Middle frontal gyrus (tissue), 1 donor: ENCODE results near the gene SLC30A2.
"Not testable (repeated sequence)": the region's sequence is repeated elsewhere in the genome, so short reads cannot be mapped to it uniquely, and the experiment has no call there.

Experiments
- DNase-seq: peaks from one replicate; pipeline ENCODE4 v3.0.0-alpha.2; 2015; ENCODE audit warnings: low spot score; ENCODE audit errors: extremely low spot score

Gene SLC30A2

GRCh38 chr1:26045722-26046245, at the start of gene SLC30A2:
SLC30A2 (minus strand) TSS chr1:26046118; CDS start chr1:26045896, 222 bp downstream.
- no peak for DNase-seq

GRCh38 chr1:26094677-26095383, 48.9 kb upstream of the SLC30A2 start:
- DNase-seq = no peak

GRCh38 chr1:26094076-26094669, 48.3 kb upstream of the SLC30A2 start:
- DNase-seq = no peak

GRCh38 chr1:26093569-26093968, 47.7 kb upstream of the SLC30A2 start:
- DNase-seq = not testable (repeated sequence)

GRCh38 chr1:26092422-26092821, 46.5 kb upstream of the SLC30A2 start:
- DNase-seq = no peak

GRCh38 chr1:26090893-26091292, 45.0 kb upstream of the SLC30A2 start:
- no peak for DNase-seq

- DNase-seq = no peak
Observed at GRCh38 chr1:26089125-26089524, 43.2 kb upstream of the SLC30A2 start.

- no peak for DNase-seq
Observed at GRCh38 chr1:26084844-26085243, 38.9 kb upstream of the SLC30A2 start.

GRCh38 chr1:26084091-26084561, 38.2 kb upstream of the SLC30A2 start:
- DNase-seq = no peak

- no peak for DNase-seq
Observed at GRCh38 chr1:26083208-26083607, 37.3 kb upstream of the SLC30A2 start.

- no peak for DNase-seq
Observed at GRCh38 chr1:26082020-26082350, 36.1 kb upstream of the SLC30A2 start.

GRCh38 chr1:26081267-26082019, 35.5 kb upstream of the SLC30A2 start:
- no peak for DNase-seq

GRCh38 chr1:26079960-26080814, 34.3 kb upstream of the SLC30A2 start:
- no peak for DNase-seq

- DNase-seq = no peak
Observed at GRCh38 chr1:26079178-26079563, 33.3 kb upstream of the SLC30A2 start.

GRCh38 chr1:26078286-26079177, 32.6 kb upstream of the SLC30A2 start:
- no peak for DNase-seq

- DNase-seq = no peak
Observed at GRCh38 chr1:26077524-26077923, 31.6 kb upstream of the SLC30A2 start.

- DNase-seq = no peak
Observed at GRCh38 chr1:26075421-26076144, 29.7 kb upstream of the SLC30A2 start.

GRCh38 chr1:26072305-26072704, 26.4 kb upstream of the SLC30A2 start:
- no peak for DNase-seq

- DNase-seq = no peak
Observed at GRCh38 chr1:26070963-26071342, 25.0 kb upstream of the SLC30A2 start.
